Stimulated activated CD4-positive, alpha-beta T cell treated with anti-CD3 and anti-CD28 coated beads, Interleukin-15, amount 100 ng/mL, for 48 hours (primary cell): ENCODE measurements around the gene TNFRSF19.
"Not testable (repeated sequence)": the region's sequence is repeated elsewhere in the genome, so short reads cannot be mapped to it uniquely, and the experiment has no call there.

ENCODE experiments used
- DNase-seq, 2 donors: peaks; one replicate each; pipeline ENCODE4 v3.0.0-alpha.2; 2020; ENCODE audit warnings: low read depth in 2 of 2

TNFRSF19 gene, protein sequence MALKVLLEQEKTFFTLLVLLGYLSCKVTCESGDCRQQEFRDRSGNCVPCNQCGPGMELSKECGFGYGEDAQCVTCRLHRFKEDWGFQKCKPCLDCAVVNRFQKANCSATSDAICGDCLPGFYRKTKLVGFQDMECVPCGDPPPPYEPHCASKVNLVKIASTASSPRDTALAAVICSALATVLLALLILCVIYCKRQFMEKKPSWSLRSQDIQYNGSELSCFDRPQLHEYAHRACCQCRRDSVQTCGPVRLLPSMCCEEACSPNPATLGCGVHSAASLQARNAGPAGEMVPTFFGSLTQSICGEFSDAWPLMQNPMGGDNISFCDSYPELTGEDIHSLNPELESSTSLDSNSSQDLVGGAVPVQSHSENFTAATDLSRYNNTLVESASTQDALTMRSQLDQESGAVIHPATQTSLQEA

DNA sequence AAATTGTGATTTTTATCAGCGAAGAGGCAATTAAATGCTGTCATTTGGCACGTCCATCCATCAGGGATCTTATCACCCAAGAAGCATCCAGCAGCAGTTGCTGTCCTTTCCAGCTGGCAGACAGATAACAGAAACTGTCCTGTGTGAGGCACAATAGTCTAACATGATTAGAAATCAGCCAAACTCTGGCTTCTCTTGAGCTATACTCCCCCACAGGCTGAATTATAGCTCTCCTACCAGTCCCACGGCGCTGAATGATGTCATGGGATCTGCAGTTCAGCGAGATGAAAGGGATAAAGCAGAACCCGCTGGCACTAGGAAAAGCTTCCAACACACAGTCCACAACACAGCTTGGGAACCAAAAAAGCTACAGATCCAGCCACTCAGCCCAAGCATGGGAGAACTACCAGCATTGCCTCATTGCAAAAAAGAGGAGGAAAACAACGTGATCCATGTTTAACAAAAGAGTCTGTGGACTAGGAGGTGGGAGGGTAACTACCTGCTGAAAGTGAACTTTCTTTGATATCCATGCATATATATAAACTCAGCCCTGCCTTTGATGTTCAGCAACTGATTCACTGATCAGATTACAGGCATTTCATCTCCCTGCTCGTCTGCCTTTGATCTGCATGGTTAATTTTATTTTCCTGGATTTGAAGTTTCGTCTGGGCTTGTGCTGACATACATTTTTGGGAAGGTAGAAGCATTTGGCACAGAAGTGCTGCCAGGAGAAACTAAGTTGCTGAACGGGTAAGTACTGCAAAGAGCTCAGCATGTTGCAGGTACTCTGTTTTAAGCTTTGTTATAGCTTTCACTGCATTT lies at the start of gene TNFRSF19:
Gene TNFRSF19 (plus strand): TSS at position 314 of the 822 bp plus-strand sequence. CDS start 19,772 bp downstream, outside the sequence.
- no peak for DNase-seq

DNA sequence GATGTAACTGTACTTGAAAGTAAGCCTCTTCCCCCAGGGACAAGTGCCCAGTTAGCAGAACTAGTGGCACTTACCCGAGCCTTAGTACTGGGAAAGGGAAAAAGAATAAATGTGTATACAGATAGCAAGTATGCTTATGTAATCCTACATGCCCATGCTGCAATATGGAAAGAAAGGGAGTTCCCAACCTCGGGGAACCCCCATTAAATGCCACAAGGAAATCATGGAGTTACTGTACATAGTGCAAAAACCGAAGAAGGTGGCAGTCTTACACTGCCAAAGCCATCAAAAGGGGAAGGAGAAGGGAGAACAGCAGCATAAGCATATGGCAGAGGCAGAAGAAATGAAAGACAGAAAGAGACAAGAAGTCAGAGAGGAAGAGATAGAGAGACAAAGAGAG lies 40.3 kb upstream of the TNFRSF19 start:
- DNase-seq = not testable (repeated sequence)

DNA sequence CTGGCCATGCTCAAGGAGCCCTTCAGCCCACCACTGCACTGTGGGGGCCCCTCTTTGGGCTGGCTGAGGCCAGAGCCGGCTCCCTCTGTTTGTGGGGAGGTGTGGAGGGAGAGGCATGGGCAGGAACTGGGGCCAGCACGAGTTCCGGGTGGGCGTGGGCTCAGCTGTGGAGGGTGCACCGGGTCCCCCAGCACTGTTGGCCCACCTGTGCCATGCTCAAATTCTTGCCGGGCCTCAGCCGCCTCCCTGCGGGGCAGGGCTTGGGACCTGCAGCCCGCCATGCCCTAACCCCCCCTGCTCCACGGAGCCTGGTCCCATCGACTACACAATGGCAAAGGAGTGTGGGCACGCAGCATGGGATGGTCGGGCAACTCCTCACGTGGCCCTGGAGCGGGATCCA lies 38.8 kb upstream of the TNFRSF19 start:
- no peak for DNase-seq

DNA sequence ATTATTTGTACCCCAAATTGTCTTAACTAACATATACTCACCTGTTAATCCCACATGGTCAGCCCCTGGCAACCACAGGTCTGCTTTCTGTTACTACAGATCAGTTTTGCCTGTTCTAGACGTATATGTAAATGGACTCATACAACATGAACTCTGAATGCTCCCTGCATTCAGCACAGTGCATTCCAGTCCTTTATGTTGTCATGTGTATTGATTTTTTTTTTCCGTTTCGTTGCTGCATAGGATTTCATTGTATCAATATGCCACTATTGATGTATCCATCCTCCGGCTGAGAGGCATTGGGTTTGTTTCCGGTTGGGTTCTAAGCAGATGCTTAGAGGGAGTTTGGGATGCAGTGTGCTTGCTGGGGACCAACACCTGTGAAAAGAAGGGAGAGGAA lies 36.1 kb upstream of the TNFRSF19 start:
- DNase-seq = no peak

DNA sequence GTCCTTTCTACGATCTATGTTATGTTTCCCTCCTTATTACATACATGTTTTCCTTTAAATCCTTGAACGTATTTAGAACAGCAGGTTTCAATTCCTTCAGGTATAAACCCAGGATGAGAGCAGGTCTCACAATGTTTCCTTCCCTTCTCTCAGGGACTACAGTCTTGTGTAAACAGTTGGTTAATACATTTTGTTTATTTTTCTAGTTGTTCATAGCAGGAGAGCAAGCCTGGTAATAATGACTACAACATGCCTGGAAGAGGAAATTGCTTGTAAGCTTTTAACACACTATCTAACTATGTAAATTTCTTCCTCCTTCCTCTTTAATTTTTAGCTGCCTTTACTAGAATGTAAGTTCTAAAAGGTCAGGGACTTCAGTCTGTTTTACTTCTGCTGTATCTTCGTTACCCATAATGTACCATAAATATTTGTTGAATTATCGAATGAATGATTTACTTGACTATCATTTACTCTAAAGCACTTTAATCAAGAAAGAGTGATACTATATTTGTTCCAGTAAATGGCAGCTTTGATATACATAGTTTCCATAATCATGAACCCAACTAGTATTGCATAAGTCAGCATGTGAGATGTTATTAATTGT lies 28.9 kb upstream of the TNFRSF19 start:
- DNase-seq = no peak

DNA sequence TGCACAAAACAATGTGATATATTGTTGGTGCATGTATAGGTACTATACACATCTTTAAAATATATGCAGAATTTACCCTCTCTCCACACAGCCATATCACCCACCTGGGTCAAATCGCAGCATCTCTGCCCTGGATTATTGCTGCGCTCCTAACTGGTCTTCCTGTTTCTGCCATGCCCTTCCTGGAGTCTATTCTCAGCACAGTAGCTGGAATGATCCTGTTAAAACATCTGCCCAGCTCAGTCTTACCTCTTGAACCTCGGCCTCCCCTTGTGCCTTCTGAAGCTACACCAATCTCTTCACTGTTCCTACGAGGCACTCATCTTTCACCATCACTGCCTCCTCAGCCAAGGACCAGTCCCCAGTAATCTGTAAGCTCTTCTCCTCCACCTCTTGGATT lies 25.5 kb upstream of the TNFRSF19 start:
- DNase-seq = no peak

DNA sequence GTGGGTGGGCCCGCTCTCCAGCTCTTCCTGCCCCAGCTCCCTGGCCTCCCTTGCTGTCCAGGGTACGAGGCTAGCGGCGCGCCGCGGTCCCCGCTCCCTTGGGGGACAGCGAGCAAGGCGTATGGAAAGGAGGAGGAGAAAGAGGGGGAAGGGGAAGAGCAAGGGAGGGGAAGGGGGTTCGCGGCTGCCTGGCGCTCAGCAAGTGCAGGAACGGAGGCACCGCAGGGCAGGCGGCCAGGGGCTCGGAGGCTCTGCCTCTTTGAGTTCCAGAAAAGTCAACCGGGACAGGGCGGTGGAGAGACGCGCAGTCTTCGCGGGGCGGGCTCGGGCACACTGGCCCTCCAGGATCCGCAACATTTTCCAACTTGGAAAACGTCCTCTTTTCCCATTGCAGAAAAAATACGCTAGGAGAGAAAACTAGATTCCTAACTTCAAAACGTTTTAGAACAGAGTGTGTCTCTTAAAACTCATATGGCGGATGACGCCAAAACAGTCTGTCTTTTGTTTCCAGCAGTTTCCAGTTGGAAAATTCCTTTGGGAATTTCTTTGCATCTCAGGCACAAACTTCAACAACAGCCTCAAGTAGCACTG lies 23.1 kb upstream of the TNFRSF19 start:
- no peak for DNase-seq

DNA sequence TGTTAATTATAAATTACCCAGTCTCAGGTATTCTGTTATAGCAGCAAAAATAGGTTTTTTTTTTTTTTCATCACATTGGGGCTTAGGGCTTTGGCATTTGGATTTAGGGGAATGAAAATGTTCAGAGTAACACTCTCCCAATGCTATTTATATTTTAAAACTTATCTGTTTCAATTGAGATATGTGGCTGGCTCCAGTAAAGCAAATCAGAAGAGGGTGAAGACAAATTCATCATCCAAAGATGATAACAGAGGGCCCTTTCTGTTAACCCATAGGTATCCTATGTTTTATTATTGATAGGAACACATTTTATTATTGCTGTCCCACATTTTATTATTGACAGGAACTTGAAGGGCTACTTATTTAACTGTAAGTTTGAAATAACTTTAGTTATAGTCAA lies 20.5 kb upstream of the TNFRSF19 start:
- DNase-seq = no peak

DNA sequence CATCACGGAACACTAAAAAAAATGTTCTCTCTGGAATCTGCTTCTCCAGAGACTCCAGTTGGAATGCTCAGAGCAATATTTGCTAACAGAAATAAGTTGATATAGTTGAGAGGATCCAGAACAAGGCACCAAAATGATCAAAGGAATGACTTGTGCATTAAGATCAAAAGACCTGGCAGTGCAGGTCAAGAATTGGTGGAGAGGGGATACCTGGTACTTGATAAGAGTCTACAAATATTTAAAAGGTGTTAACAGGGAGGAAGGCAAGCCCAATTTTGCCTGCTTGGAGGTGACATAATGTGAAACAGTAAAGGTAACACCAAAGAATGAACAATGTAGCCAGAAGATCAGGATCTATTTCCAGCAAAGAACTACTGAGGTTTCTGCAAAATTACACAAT lies 20.0 kb upstream of the TNFRSF19 start:
- no peak for DNase-seq

DNA sequence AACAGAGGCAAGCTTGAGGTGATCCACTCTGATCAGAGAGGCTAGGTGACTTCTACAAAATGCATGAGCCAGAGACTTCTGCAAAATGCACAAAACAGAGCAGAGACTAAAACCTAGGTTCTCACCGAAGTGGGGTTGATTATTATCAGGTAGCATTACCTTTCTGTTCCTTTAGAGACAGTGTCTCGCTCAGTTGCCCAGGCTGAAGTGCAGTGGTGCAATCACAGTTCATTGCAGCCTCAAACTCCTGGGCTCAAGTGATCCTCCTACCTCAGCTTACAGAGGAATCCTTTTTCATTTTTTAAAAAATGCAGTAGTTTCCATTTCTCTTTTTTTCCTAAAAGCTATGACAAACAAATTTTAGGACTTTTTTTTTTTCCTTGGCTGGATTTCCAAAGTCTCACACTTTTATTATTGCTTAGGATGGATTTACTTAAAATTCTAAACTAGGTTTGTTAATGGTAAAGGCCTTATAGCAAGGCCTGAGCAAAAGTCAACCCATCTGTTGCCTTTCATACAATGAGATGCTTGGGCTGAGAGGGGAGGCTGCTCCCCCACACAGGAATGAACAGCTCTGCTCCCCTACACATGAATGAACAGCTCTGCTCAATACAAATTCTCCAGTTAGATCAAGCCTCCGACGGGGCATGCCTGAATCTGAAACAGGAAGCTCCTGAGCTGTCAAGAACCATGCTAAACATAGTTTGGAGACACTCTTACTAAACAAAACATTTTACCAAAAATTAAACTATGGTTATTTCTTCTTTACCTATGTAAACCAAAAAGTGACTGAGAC lies 18.8 kb upstream of the TNFRSF19 start:
- DNase-seq = no peak

DNA sequence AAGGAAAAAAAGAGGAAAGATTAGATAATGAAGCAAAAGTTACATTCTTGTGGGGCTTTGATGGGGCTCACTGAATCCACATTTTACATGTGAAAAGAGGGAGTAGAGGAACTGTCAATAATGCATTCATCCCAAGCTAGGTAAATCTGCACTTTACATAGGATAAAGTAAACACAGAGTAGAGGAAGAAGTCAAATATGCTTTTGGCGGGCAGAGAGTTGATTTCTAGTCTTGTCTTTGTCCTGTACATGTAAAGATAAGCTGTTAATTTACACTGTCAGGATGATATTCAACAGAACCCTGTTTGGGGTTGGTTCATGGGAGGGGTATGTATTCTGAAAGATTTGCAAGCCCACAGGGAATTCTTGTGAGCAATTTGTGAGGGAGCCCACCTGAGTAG lies 18.0 kb upstream of the TNFRSF19 start:
- DNase-seq = no peak

DNA sequence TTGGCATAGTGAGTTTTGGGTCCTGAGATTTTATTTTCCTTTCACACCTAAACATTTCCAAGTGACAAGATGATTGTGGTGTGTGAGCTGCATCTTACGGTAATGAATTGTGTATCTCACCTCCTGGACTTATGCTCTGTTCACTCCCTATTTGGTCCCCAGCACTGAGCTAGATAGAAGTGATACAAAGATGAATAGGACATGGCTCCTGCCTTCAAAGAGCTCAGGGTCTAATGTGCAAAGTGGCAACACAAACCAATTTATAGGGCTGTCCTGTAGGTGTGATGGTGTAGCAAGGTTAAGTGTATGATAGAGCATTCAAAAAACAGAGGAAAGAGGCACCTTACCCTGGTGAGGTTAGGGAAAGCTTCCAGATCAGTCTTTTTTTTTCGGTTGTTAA lies 17.6 kb upstream of the TNFRSF19 start:
- DNase-seq = no peak

DNA sequence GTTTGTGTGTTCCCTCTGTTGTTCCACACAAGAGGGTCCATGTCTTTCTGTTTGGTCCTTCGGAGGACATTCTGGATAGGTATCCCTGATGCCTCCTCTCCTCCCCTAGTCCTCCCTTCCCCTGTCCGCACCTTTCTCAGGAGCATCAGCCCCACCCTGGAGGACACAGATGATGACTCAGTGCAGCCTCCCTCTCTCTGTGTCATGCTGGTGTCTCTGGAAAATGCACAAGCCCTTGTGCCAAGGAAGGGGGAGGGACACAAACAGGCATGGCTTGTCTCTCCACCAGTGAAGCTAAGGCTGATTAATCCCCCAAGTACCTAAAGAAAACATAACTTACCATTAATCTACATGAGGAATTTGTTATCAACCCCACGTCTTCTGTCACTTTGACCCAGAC lies 16.2 kb upstream of the TNFRSF19 start:
- no peak for DNase-seq

DNA sequence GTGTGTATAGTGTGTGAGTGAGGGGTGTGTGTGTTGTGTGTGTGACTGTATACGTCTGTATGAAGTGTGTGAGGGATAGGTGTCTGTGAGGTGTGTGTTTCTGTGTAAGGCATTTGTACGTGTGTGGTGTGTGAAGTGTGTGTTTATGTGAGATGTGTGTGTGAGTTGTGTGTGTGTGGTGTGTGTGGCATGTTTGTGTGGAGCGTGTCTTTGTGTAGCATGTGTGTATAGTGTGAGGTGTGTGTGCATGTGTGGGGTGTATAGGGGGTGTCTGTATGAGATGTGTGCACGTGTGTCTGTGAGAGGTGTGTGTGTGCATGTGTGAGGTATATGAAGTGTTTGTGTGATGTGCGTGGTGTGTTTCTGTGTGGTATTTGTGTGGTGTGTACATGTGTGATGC lies 13.2 kb upstream of the TNFRSF19 start:
- no peak for DNase-seq

DNA sequence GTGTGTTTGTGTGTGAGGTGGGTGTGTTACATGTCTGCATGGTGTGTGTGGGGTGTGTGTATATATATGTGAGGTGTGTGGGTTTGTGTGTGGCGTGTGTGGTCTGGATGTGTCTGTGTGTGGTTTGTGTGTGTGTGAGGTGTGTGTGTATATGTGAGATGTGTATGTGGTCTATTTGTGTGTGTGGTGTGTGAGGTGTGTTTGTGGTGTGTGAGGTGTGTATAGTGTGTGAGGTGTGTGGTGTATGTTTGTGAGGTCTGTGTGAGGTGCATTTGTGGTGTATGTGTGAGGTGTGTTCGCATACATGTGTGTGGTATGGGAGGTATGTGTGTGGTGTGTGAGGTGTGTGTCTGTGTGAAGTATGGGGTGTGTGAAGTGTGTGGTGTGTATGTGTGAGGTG lies 12.5 kb upstream of the TNFRSF19 start:
- no peak for DNase-seq

DNA sequence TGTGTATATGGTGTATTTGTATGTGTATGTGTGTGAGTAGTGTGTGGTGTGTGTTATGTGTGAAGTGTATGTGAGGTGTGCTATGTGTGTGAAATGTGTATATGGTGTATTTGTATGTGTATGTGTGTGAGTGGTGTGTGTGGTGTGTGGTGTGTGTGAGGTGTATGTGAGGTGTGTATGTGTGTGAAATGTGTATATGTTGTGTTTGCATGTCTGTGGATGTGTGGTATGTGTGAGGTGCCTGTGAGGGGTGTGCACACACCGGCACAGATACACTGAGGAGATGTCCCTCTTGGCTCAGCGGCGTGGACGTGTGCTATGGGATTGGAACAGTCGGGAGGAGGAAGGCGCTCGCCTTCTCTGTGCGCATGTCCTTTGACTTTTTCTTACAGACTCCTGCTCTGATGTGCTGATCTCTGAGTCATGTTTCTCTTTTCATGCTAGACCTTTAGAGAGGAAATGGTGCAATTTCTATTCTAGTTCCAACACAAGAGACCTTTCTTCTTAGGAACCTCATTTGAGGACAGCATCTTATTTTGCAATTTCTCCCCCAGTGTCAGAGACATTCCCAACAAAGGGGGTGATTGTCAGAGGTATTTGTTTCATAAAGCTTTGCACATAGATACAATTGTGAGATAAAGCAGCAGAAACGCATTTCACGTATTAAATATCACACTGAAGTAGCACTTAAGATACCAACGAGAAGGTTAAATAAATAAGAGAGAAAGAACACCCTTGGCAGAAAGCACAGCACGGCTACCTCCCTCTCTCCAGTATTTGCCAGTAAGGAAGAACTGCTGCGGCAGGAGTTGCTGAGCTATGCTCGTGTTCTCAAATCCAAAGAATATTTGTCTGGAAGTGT lies 11.3 kb upstream of the TNFRSF19 start:
- no peak for DNase-seq

DNA sequence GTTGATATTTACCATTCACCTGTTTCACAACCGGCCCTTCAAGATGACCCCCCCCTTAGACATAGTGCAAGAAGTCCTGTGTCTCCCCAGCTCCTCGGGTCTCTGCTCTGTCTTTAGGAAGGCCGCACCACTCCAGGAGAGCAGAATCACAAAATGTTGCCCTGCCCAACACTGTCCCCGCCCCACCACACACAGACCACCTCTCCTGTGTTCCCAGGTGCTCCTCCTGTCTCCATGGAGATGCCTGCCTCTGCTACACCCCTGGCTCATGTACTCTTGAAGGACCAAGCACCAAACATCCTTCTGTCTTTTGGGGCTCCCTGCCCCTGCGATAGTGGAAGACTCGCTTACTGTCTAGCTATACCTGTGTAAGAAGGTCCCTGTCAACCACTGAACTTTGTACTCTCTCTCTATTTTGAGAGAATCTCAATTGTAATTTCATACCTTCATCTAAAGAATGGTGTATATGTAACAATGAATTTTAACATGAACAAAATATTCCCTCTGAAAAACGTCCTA lies 9.6 kb upstream of the TNFRSF19 start:
- DNase-seq = no peak

DNA sequence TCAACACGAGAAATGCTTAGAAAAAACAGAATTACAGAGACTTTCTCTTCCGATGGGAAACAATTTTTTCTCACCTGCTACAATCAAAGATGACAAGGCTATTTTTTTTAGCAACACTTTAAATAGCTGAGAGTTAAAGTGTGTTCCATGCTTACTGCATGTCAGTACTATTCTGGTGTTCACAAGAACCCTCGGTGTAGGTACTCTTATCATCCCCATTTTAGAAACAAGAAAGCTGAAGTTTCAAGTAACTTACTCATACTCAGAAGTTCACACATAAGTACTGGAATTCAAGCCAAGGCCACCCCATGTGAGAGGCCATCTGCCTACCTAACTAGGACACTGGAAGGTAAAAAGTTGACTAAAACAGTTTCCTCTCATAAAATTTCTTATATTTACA lies 9.0 kb upstream of the TNFRSF19 start:
- DNase-seq = no peak

DNA sequence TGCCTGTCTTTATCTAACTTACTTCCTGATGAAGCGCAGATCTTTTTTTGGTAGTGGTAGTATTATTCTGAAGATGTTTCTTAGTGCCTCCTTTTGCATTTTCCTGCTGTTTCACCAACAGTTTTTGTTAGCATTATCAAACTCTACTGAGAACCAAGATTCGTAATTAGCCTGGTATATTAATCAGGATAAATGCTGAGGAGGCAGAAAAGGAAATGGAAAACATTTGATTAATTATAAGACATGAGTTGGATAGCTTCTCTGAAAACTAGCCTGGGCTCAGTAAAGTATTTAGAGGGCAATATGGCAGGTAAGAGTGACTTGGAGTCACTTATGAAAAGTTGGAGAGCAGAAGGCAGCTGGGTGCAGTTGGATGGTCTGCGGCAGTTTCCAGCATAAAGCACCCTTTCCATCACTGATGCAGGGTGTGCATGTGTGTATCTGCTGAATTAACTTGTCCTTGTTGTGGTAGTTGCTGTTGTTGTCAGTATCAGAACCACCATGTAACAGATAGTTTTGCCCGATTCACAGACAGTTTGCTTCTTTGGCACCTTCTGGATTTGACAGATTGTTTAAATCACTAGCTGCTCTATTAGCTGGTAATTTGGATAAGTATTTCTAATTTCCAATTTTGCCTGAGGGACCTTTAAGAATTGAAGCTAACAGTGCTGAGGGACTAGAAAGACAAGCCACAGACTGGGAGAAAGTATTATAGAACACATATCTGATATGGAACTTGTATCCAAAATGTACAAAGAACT lies 6.9 kb upstream of the TNFRSF19 start:
- no peak for DNase-seq
